ENCODE measurements around the gene DHRS1.

DNA sequence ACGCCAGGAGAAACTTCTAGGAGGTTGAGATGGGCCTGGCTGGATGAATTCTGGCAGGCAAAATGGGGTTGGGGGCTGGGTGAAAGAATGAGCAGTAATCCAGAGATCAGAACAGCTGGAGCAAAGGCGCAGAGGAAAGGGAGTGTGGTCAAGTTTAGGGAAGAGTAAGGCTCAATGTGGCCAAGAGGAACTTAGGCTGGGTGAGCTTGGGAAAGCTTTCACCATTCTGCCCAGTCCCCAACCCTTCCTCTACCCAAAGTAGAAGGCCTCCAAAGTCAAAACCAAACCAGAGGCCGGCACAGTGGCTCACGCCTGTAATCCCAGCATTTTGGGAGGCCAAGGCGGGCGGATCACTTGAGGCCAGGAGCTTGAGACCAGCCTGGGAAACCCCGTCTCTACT lies 17.9 kb downstream of the DHRS1 start:
- TF ChIP-seq ZNF274 (IDR thresholded peaks at IDR 0.05; ENCODE audit: low read depth, low read length) (no peak), EZH2phosphoT487 (IDR thresholded peaks at IDR 0.05; ENCODE audit: borderline replicate concordance) (no peak), SIN3A (IDR thresholded peaks at IDR 0.05; ENCODE audit: low read depth) (no peak), POLR2A (IDR thresholded peaks at IDR 0.05; ENCODE audit: borderline replicate concordance, extremely low read depth, insufficient read depth, insufficient read length) (no peak), POLR2AphosphoS5 (IDR thresholded peaks at IDR 0.05; ENCODE audit: low read depth, low read length) (no peak), JUND (IDR thresholded peaks at IDR 0.05) (no peak), EZH2 (IDR thresholded peaks at IDR 0.05) (no peak), EGR1 (IDR thresholded peaks at IDR 0.05; ENCODE audit: low read depth) (no peak)
- TF ChIP-seq, protein P1, sequence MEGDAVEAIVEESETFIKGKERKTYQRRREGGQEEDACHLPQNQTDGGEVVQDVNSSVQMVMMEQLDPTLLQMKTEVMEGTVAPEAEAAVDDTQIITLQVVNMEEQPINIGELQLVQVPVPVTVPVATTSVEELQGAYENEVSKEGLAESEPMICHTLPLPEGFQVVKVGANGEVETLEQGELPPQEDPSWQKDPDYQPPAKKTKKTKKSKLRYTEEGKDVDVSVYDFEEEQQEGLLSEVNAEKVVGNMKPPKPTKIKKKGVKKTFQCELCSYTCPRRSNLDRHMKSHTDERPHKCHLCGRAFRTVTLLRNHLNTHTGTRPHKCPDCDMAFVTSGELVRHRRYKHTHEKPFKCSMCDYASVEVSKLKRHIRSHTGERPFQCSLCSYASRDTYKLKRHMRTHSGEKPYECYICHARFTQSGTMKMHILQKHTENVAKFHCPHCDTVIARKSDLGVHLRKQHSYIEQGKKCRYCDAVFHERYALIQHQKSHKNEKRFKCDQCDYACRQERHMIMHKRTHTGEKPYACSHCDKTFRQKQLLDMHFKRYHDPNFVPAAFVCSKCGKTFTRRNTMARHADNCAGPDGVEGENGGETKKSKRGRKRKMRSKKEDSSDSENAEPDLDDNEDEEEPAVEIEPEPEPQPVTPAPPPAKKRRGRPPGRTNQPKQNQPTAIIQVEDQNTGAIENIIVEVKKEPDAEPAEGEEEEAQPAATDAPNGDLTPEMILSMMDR (IDR thresholded peaks at IDR 0.05 in 2 of 3, conservative IDR thresholded peaks at IDR 0.05 in 1 of 3; ENCODE audit: borderline replicate concordance in 1 of 3, insufficient read depth in 1 of 3, low read depth in 2 of 3, low read length in 2 of 3) = no peak
- TF ChIP-seq, protein P2, sequence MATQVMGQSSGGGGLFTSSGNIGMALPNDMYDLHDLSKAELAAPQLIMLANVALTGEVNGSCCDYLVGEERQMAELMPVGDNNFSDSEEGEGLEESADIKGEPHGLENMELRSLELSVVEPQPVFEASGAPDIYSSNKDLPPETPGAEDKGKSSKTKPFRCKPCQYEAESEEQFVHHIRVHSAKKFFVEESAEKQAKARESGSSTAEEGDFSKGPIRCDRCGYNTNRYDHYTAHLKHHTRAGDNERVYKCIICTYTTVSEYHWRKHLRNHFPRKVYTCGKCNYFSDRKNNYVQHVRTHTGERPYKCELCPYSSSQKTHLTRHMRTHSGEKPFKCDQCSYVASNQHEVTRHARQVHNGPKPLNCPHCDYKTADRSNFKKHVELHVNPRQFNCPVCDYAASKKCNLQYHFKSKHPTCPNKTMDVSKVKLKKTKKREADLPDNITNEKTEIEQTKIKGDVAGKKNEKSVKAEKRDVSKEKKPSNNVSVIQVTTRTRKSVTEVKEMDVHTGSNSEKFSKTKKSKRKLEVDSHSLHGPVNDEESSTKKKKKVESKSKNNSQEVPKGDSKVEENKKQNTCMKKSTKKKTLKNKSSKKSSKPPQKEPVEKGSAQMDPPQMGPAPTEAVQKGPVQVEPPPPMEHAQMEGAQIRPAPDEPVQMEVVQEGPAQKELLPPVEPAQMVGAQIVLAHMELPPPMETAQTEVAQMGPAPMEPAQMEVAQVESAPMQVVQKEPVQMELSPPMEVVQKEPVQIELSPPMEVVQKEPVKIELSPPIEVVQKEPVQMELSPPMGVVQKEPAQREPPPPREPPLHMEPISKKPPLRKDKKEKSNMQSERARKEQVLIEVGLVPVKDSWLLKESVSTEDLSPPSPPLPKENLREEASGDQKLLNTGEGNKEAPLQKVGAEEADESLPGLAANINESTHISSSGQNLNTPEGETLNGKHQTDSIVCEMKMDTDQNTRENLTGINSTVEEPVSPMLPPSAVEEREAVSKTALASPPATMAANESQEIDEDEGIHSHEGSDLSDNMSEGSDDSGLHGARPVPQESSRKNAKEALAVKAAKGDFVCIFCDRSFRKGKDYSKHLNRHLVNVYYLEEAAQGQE (IDR thresholded peaks at IDR 0.05; ENCODE audit: low read depth) = no peak

All from HCT116 (cell line).